GM10248 (cell line): ENCODE data around the gene CRB2.

ENCODE experiments used
- CTCF ChIA-PET: fragments of 300-600 bp; sonication (Branson Sonifier 250); formaldehyde crosslinking; extraction: SDS; loops from one replicate; lab custom pipeline; 2021; ENCODE audit warnings: antibody characterized with exemption; lab: Yijun Ruan, JAX
- POLR2A ChIA-PET: fragments of 350-650 bp; sonication (Branson Sonifier 250); formaldehyde crosslinking; extraction: SDS; loops from one replicate; lab custom pipeline; 2020; ENCODE audit warnings: antibody characterized with exemption; lab: Yijun Ruan, JAX
- DNase-seq: peaks from one replicate; pipeline ENCODE4 v3.0.0; 2012; ENCODE audit errors: extremely low spot score
- TF ChIP-seq, protein P1 (sequence below): IDR thresholded peaks from 2 replicates; pipeline ENCODE4 v1.5.1; 2012; ENCODE audit warnings: mild to moderate bottlenecking, low read depth; ENCODE audit errors: extremely low read depth, missing control alignments, control extremely low read depth

Gene CRB2

DNA sequence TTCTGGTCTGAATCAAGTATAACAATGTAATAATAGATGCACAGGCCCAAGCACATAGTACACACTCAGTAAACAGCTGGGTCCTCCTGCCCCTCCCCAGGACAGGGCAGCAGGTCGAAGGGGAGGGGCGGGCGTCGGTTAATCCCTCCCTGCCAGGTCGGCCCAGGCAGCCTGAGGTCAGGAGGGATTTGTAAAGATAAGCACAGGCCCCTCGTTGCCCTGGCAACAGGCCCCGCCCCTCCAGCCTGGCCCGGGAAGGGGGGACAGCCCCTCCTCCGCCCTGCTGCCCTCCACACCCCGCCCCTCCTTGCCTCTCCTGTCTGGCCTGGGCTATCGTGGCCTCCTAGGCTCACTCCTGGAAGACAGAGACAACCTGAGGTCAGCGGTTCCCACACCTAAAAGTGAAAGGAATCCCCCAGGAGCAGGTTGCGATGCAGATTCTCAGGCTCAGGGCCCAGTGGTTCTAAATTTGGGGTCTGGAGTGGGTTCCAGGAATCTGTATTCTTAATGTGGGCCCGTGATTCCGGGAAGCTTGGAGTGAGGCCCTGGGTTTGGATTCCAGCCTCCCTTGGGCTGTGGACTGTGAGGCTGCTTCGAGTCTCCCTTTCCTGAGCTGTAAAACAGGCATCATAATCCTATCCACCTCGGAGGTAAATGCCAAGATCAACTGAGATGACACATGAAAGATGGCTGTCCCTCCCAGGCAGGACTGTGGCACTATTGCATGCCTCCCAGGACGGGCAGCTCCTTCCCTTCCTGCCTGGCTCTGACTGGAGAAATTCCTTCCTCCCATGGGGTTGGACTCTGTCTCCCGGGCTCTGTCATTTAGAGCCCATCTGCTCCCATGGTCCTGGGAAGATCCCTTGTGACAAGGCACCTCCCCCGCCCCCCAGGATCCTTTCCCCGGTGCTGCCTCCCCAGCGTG, 4.4 kb downstream of the CRB2 start:
- ChIA-PET CTCF (interaction anchor here (0.9 to 2.4 kb wide), 7 partner anchors 8 to 862 kb away, joined by 3 to 20 read pairs (median 4); no protein-coding TSS in a partner anchor), POLR2A (no interaction called here)
- TF ChIP-seq, protein P1, sequence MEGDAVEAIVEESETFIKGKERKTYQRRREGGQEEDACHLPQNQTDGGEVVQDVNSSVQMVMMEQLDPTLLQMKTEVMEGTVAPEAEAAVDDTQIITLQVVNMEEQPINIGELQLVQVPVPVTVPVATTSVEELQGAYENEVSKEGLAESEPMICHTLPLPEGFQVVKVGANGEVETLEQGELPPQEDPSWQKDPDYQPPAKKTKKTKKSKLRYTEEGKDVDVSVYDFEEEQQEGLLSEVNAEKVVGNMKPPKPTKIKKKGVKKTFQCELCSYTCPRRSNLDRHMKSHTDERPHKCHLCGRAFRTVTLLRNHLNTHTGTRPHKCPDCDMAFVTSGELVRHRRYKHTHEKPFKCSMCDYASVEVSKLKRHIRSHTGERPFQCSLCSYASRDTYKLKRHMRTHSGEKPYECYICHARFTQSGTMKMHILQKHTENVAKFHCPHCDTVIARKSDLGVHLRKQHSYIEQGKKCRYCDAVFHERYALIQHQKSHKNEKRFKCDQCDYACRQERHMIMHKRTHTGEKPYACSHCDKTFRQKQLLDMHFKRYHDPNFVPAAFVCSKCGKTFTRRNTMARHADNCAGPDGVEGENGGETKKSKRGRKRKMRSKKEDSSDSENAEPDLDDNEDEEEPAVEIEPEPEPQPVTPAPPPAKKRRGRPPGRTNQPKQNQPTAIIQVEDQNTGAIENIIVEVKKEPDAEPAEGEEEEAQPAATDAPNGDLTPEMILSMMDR: no peak
- peak; percentile 84 for DNase-seq

DNA sequence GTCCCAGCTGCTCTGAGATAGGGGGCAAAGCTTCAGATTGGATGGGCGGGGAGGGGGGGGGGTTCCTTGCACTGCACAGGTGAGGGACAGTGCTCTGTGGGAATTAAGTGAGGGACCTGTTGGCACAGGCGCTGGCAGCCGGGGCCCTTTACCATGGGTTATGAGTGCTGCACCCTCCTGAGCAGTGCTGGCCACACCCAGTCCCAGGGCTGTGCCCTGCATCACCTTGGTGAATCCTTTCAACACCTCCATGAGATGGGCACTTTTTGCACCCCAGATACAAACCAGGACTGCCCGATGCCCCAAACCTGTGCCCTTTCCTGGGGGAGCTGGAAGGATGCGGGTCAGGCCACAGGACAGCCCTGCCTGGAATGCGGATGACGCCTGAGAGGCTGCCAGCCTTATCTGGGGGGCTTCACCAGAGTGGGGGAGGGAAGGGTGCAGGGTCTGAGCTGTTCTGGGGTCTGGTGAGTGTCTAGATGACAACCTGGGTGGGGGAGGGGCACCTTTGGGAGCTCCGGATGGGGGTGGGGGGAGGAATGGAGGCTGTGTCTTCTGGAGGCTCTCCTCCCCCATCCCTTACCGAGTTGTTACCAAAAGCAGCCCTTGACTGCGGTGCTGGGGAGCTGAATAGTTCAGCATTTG, 5.2 kb downstream of the CRB2 start:
- DNase-seq: no peak
- CTCF ChIA-PET: interaction anchor here (0.9 to 2.4 kb wide), 7 partner anchors 11 to 862 kb away, joined by 3 to 20 read pairs (median 4); no protein-coding TSS in a partner anchor
- TF ChIP-seq, protein P1: no peak
- POLR2A ChIA-PET: no interaction called here

DNA sequence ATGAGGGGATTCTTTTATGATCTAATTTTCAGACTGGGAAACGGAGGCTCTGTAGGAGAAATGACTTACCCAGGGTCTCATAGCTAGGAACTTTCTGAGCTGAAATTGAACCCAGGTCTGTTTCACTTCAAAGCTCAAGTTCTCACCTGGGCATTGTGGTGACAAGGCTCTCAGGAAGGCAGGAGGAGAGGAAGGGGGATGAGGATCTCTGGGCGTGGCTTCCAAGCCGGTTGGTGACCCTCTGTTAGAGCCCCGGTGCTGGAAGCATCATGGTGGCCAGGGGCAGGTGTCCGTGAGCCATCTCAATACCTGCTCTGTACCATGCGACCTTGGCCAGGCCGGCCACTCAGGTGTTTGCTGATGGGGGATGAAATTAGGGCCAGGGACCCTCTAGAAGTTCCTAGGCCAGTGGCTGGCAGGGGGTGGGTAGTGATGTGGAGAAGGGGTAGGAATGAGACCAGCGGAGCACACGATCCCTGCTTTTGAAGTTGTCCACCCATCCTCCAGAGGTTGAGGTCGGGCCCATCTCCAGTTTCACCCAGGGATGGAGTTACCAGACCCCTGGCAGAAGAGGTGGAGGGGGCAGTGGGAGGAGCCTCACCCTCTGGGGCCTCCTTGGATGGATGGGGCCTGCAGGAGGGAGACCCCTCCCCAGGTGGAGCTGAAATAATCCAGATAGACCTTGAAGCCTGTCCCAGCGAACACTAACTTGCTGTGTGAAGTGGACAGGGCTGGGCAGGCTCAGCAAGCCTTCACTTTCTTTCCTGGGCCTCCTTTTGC, 5.9 kb downstream of the CRB2 start:
- TF ChIP-seq, protein P1: no peak
- POLR2A ChIA-PET: no interaction called here
- CTCF ChIA-PET: interaction anchor here (1.0 to 1.6 kb wide), 3 partner anchors 12 to 679 kb away, joined by 5 read pairs; no protein-coding TSS in a partner anchor
- DNase-seq: no peak

DNA sequence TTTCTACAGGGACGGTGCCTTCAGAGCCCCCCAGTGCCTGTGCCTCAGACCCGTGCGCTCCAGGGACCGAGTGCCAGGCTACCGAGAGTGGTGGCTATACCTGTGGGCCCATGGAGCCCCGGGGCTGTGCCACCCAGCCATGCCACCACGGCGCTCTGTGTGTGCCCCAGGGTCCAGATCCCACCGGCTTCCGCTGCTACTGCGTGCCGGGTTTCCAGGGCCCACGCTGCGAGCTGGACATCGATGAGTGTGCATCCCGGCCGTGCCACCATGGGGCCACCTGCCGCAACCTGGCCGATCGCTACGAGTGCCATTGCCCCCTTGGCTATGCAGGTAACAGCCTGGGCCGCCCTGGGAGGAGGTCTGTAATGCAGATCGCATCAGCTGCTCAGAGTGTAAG, 6.9 kb downstream of the CRB2 start:
- ChIA-PET POLR2A (no interaction called here), CTCF (interaction anchor here (1.1 to 1.6 kb wide), 3 partner anchors 14 to 678 kb away, joined by 3 to 5 read pairs (median 5); no protein-coding TSS in a partner anchor)
- no peak for DNase-seq
- TF ChIP-seq, protein P1: no peak

DNA sequence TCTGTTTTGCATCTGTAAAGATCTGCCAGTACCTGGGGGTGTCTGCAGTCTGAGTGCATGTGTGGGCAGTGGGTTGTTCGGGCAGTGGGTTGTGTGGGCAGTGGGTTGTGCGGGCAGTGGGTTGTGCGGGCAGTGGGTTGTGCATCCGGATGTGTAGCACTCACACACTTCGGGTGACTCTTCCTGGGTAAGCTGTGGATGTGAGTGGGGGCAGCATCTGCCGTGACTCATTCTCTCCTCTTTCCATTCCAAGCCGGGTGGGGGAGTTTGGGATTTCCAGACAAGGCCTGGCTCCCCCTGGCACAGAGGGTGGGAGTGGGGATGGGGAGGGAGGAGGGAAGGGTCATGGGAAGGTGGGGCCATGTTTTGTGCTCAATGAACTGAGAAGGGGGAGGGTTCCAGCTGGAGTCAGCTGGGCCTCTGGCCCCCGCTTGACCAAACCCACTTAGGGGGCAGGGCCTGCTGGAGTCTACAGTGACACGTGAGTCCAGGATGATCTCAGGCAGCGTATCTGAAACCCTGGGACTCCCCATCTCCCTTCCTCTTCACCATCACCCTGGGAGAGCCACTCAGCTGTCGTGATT, 8.3 kb downstream of the CRB2 start:
- ChIA-PET CTCF (no interaction called here), POLR2A (no interaction called here)
- no peak for DNase-seq
- TF ChIP-seq, protein P1: no peak

DNA sequence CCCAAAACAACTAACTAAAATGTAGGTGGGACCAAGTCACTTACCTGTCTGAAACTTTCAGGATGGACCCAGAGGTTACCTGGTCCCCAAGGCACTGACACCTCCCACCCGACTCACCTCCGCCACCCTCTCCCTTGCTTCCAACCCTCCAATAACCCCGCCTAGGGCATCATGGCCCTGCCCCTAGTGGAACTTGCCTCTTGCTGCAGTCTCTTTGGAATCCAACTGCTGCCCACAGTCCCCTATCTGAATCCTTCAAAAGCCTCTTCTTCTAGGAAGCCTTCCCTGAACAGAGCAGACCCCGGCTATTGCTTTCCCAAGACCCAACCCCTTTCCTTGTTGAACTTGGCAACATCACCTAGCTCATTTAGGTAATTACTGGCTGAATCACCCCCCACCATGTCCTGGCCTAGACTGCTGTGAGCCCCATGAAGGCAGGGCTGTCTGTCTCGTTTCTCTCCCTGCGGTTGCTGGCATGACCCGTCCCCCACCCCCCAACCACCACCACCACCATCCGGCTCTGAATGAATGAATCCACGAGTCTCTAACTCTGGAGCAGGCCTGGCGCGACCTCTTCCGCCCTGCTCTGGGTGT, 9.4 kb downstream of the CRB2 start:
- no peak for DNase-seq
- ChIA-PET POLR2A (no interaction called here), CTCF (interaction anchor here (1.8 kb wide), 1 partner anchor 15 kb away, joined by 6 read pairs; no protein-coding TSS in a partner anchor)
- TF ChIP-seq, protein P1: no peak
